ENCODE measurements around the gene RFPL4AL1. TPM values are rescaled to one million over a fixed set of nuclear protein-coding genes. Genes with fewer than 3 reads are reported as not detected.

The RFPL4AL1 gene
- total and polyA plus RNA-seq, 9 of the 15 experiments (the other 6 are each of a cell fraction or from before 2014, with no cell fraction given) = 0.18 to 0.21 TPM; not detected in 7

DNA sequence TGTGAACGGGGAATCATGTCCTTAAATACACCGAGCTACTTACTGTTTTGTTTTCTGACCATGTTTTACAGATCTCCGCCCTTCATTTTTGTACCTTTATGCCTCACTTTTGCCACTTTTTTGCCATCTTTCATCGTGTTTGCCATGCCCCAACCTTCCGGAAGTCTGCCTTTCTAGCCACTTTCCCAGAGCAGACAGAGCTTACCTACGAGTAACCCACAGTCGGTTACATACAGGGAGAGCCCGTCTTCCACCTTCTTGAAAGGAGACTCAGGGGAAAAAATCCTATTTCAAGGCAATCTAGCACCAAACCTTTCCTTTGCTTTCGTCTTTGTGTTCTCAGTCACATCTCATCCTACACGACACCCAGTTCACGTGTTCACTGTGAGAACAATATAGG is 26.1 kb downstream of the RFPL4AL1 start:
- intact Hi-C loops (cut with micrococcal nuclease) (no loop called here), in situ Hi-C loops (cut with MboI) (no loop called here)
- POLR2A ChIA-PET = interaction anchor here (0.7 kb wide), 2 partner anchors 1202 to 1240 kb away, joined by 3 read pairs; no protein-coding TSS in a partner anchor
- H3K4me2 ChIP-seq (ENCODE audit: insufficient read depth, low read length) = no peak overlapping the region
- ATAC-seq (no peak), DNase-seq (ENCODE audit: extremely low read depth in 1 of 4, low spot score in 3 of 4) (no peak), FAIRE-seq (no peak)
- no peak overlapping the region for H3K27ac ChIP-seq (ENCODE audit: extremely low read depth, low read depth, low read length)
- no peak overlapping the region for H2AFZ ChIP-seq (ENCODE audit: low read depth, low read length)
- no peaks in the 10 kb centered on the region for H3K36me3 ChIP-seq (ENCODE audit: control insufficient read depth, insufficient read depth, low read length)
- no peaks in the 10 kb centered on the region for H3K79me2 ChIP-seq (ENCODE audit: control insufficient read depth, insufficient read depth, low read length)
- BruUV-seq (replicated peaks) = no TSS peak
- no peak overlapping the region for H3K9ac ChIP-seq (ENCODE audit: insufficient read depth in 1 of 2, low read depth in 2 of 2, low read length in 2 of 2)
- 3% methylated on average over 8 of the region's 11 CpGs for whole genome bisulfite sequencing (ENCODE audit: insufficient coverage, low coverage, missing lambda C conversion rate)
- H3K9me1 ChIP-seq (ENCODE audit: control insufficient read depth, insufficient read depth, low read length) = no peaks in the 10 kb centered on the region
- H3K9me3 ChIP-seq (replicated peaks; ENCODE audit: control insufficient read depth, insufficient read depth, low read depth, low read length) = no peaks in the 10 kb centered on the region
- CTCF ChIA-PET (ENCODE audit: low intra/inter-chr PET ratio) = interaction anchor here (0.6 kb wide), 1 partner anchor 8 kb away, joined by 3 read pairs; no protein-coding TSS in a partner anchor
- no peaks in the 10 kb centered on the region for H4K20me1 ChIP-seq (replicated peaks; ENCODE audit: control insufficient read depth, insufficient read depth, low read length)
- no peaks in the 10 kb centered on the region for H3K4me1 ChIP-seq (replicated peaks in 1 of 2; ENCODE audit: control insufficient read depth in 2 of 2, insufficient read depth in 2 of 2, low read length in 2 of 2)
- H3K4me3 ChIP-seq = no peak overlapping the region
- H3K27me3 ChIP-seq (ENCODE audit: control insufficient read depth in 2 of 2, insufficient read depth in 2 of 2, low read length in 2 of 2) = peaks cover 22 to 27% of the 10 kb centered on the region in 2 experiments
- no peak for TF ChIP-seq CREBBP (IDR thresholded peaks at IDR 0.05; ENCODE audit: low read depth, low read length)
- no peak for TF ChIP-seq ZNF197 (CRISPR knock-in tag; IDR thresholded peaks at IDR 0.05; ENCODE audit: low read depth)
- no peak for TF ChIP-seq GTF2E2 (tag; IDR thresholded peaks at IDR 0.05)
- TF ChIP-seq TCF3 (CRISPR knock-in tag; IDR thresholded peaks at IDR 0.05) = no peak
- TF ChIP-seq, protein P1, sequence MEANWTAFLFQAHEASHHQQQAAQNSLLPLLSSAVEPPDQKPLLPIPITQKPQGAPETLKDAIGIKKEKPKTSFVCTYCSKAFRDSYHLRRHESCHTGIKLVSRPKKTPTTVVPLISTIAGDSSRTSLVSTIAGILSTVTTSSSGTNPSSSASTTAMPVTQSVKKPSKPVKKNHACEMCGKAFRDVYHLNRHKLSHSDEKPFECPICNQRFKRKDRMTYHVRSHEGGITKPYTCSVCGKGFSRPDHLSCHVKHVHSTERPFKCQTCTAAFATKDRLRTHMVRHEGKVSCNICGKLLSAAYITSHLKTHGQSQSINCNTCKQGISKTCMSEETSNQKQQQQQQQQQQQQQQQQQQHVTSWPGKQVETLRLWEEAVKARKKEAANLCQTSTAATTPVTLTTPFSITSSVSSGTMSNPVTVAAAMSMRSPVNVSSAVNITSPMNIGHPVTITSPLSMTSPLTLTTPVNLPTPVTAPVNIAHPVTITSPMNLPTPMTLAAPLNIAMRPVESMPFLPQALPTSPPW (CRISPR knock-in tag; IDR thresholded peaks at IDR 0.05) = no peak
- no peak for TF ChIP-seq NCOA1 (IDR thresholded peaks at IDR 0.05; ENCODE audit: low read depth)
- no peak for TF ChIP-seq TCF7 (IDR thresholded peaks at IDR 0.05; ENCODE audit: borderline replicate concordance)
- no peak for TF ChIP-seq DIDO1 (tag; IDR thresholded peaks at IDR 0.05; ENCODE audit: low read depth)
- no peak for TF ChIP-seq TBP (optimal IDR thresholded peaks at IDR 0.05; ENCODE audit: low read depth, low read length)
- TF ChIP-seq LARP7 (IDR thresholded peaks at IDR 0.05) = no peak
- TF ChIP-seq, protein P2, sequence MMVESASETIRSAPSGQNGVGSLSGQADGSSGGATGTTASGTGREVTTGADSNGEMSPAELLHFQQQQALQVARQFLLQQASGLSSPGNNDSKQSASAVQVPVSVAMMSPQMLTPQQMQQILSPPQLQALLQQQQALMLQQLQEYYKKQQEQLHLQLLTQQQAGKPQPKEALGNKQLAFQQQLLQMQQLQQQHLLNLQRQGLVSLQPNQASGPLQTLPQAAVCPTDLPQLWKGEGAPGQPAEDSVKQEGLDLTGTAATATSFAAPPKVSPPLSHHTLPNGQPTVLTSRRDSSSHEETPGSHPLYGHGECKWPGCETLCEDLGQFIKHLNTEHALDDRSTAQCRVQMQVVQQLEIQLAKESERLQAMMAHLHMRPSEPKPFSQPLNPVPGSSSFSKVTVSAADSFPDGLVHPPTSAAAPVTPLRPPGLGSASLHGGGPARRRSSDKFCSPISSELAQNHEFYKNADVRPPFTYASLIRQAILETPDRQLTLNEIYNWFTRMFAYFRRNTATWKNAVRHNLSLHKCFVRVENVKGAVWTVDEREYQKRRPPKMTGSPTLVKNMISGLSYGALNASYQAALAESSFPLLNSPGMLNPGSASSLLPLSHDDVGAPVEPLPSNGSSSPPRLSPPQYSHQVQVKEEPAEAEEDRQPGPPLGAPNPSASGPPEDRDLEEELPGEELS (CRISPR knock-in tag; IDR thresholded peaks at IDR 0.05; ENCODE audit: borderline replicate concordance) = no peak
- no peak for TF ChIP-seq POLR3A (IDR thresholded peaks at IDR 0.05; ENCODE audit: borderline replicate concordance, extremely low read depth, insufficient read depth, insufficient read length)
- TF ChIP-seq SIX5 (IDR thresholded peaks at IDR 0.05; ENCODE audit: borderline replicate concordance in 1 of 2, insufficient read depth in 1 of 2, low read depth in 1 of 2, low read length in 2 of 2) = no peak
- TF ChIP-seq ZNF12 (CRISPR knock-in tag; IDR thresholded peaks at IDR 0.05) = no peak
- no peak for TF ChIP-seq KDM5B (IDR thresholded peaks at IDR 0.05; ENCODE audit: insufficient replicate concordance, low read depth, low read length)
- TF ChIP-seq ZKSCAN1 (IDR thresholded peaks at IDR 0.05; ENCODE audit: low read depth, low read length) = no peak
- TF ChIP-seq, protein P3, sequence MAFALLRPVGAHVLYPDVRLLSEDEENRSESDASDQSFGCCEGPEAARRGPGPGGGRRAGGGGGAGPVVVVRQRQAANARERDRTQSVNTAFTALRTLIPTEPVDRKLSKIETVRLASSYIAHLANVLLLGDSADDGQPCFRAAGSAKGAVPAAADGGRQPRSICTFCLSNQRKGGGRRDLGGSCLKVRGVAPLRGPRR (CRISPR knock-in tag; IDR thresholded peaks at IDR 0.05) = no peak
- TF ChIP-seq STAT5A (IDR thresholded peaks at IDR 0.05; ENCODE audit: borderline replicate concordance, low read length) = no peak
- no peak for TF ChIP-seq GTF2A2 (tag; IDR thresholded peaks at IDR 0.05)
